Left renal cortex interstitium (tissue), 4 donors: ENCODE data around the gene FNBP1. TPM values are rescaled to one million over a fixed set of nuclear protein-coding genes. Genes with fewer than 3 reads are reported as not detected.
"Not testable (repeated sequence)": the region's sequence is repeated elsewhere in the genome, so short reads cannot be mapped to it uniquely, and the experiment has no call there.

ENCODE experiments used
- DNase-seq, 4 donors: peaks; one replicate each; pipeline ENCODE4 v3.0.0-alpha.2; 2013; ENCODE audit warnings: low read depth in 4 of 4, low spot score in 2 of 4, missing footprints in 1 of 4
- polyA plus RNA-seq, 4 donors: library from polyadenylated mRNA; unstranded; fragments of 120-200 nt; gene quantifications; one replicate each; pipeline ENCODE4 v1.2.1, GENCODE V29; 2013; ENCODE audit not compliant: insufficient read length in 4 of 4

FNBP1 gene
- polyA plus RNA-seq, 4 donors: 37.8 to 51.8 (median 46.6) TPM

DNA sequence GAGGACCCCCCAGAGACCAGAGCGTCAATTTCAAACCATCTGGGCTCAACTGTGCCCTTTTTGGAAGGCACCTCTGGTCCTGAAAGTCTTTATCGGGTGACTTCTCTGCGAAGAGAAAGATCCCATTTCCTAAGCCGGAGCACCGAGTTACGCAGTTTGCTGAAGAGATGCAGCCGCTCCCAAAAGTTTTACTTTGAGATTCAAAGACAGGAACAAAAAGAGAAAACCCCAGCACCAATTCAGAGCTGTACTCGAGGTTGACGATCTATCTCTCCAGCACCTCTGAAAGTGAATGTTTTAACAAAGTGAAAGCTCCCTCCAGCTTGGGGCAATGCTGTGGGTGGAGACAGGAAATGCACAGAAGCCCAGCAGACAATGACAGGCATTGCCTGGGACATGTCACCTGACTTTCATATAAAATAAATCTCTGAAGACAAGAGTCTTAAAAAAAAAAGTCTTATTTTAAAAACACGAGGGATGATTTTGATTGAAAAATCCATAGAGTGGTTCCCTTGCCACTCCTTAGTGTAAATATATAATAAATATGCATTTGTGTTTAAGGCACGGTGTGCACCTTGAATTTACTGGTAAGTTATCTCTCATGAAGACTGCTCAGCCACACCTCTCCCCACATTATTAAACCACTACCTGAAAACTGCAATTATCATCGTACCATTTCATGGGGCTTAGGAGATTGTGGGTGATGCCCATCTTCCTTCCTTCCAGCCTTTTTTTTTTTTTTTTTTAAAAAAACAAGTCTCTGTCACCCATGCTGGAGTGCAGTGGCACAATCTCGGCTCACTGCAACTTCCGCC, 79.9 kb downstream of the FNBP1 start:
- DNase-seq: peak in 1 of 4 donors; percentile 40

DNA sequence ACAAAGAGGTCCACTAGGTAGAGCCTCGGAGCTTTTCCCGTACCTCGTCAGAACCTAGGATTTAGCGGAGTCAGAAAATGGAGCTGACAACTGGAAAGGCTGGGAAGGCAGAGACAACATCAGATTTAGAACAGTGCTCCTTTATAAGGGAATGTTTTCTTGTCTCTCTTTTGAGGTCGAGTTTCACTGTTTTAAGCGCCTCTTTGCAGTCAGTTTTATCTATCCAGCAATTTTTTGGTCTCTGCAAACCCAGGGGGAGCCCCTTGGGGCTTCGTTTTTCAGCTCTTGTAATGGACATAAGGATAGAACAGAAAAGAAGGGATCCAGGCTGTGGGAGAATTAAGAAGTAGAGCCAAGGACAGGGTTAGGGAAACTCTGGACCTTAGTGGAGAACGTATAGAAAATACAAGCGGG, 80.5 kb downstream of the FNBP1 start:
- no peak for DNase-seq

DNA sequence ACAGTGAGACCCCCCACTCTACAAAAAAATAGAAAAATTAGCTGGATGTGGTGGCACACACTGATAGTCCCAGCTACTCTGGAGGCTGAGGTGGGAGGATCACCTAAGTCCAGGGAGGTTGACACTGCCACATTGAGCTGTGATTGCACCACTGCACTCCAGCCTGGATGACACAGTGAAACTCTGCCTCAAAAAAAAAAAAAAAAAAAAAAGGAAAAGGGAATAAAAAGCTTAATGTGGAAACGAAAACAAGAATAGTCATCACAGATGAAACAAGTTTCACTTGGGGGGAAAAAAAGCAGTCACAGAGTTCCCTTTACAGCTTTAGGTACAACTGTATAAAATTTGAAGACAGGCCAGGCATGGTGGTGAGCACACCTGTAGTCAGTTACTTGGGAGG, 84.2 kb downstream of the FNBP1 start:
- no peak for DNase-seq

DNA sequence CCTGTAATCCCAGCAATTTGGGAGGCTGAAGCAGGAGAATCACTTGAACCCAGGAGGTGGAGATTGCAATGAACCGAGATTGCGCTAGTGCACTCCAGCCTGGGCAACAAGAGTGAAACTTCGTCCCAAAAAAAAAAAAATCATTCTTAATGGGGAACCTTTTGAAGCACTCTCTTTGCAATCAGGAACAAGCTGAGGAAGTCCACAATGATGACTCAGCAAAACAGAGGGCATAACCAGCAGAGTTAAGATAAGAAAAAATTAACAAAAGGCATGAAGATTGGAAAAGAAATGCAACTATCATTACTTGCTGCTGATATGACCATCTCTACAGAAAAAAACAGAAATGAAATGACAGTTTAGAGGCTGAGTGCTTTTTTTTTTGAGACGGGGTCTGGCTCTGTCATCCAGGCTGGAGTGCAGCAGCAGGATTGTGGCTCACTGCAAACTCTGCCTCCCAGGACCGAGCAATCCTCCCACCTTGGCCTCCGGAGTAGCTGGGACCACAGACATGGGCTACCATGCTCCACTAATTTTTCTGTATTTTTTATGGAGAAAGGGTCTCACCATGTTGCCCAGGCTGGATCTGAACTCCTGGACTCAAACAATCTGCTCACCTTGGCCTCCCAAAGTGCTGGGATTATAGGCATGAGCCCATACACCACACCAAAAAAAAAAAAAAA, 88.0 kb downstream of the FNBP1 start:
- DNase-seq: no peak

DNA sequence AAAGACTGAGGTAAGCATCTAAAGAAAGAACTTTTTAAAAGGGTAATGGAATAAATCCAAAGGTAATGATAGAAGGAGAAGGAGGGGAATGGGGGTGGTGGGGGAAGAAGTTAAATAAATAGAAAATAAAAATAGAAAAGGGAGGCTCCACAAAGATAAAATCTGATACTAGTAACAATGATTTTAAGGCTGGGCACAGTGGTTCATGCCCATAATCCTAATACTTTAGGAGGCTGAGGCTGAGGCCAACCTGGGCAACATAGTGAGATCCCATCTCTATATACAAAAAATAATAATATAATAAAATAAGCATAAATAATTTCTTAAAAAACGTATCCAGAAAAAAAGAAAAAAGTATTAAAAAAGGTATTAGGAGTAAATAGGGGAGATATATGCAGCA, 89.3 kb downstream of the FNBP1 start:
- no peak for DNase-seq

DNA sequence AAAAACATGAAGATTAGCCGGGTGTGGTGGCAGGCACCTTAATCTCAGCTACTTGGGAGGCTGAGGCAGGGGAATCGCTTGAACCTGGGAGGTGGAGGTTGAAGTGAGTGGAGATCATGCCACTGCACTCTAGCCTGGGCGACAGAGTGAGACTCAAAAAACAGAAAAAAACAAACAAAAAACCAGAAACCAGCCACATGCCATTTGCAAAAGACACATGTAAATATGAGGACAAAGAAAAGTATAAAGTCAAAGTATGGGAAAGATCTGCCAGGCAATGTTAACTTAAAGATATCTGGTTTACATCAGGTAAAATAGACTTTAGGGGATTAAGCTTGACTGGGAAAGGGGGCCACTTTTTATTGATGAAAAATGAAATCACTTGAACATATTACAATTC, 90.7 kb downstream of the FNBP1 start:
- no peak for DNase-seq

DNA sequence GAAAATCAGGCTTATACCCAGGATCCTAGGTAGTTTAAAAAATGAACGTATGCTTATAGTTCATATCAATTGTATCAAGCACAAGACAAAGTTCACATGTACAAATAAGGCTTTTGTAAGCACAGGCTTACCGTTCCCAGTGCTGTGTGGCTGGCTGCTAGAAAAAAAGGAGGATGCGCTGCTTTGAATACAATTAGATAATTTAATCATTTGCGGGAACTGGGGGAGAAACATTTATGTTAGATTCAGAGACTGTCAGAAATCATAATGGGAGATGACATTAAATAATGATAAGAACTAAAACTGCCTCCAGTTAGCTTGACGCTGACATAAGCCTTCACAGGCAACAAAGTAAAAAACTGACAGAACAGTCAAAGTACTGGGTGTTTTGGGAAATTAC, 93.2 kb downstream of the FNBP1 start:
- DNase-seq: no peak

DNA sequence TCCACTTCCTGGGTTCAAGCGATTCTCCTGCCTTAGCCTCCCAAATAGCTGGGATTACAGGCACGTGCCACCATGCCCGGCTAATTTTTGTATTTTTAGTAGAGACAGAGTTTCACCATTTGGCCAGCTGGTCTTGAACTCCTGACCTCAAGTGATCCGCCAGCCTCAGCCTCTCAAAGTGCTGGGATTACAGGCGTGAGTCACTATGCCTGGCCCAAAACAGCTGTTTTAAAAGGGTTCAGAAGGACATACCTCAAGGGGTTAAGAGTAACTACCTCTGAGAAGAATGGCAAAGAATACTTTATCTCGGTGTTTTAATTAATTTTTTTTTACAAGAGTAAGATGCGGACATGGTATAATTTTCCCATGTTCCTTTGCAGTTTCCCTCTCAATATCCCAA, 94.4 kb downstream of the FNBP1 start:
- DNase-seq: not testable (repeated sequence)

DNA sequence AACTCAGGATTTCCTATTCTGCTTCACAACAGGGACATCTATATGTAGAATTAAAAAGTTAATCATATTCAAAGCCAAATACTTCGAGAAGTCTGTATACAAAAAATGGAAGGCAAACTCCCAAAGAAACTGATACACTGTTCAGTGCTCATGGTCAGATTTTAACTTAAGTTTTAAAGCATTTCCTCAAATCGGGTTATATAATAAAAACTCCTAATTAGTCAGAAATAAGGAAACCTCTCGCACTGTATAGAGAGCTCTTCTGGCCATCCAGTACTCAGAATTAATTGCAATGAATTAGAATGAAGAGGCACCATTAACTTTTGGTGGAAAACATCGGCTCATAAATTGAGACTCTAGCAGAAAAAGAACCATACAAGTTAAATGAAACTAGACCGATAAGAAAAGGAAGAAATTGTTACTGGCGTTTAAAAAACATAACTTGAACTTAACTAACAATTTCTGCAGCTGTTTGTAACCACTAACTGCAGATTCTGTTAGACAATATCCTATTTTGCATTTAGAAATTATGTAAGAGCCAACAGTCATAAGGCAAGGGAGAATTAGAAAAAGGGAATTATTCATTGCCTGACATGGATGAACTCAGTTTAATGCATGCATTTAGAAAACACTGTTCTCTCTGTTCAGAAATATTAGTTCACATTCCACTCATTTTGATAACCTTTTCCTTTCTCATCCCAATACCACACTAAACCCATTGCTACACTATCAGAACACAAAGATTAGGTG, 96.6 kb downstream of the FNBP1 start:
- DNase-seq: no peak

DNA sequence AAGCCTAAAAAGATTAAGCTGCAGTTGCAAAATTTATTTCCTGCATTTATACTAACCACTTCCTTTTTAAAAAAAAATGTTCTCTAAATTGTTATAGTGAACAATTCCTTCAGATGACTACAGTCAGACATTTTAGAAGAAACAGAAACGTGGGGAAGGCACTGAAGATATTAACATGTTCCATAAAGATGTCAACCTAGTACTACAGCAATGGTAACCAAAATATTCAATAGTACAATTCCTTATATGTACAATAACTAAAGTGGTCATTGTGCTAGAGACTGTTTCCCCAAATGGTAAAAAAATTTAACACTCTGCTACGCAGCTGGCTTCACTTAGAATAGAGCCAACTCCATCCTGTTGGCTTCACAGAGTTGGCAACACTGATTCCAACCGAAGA, 97.7 kb downstream of the FNBP1 start:
- no peak for DNase-seq

DNA sequence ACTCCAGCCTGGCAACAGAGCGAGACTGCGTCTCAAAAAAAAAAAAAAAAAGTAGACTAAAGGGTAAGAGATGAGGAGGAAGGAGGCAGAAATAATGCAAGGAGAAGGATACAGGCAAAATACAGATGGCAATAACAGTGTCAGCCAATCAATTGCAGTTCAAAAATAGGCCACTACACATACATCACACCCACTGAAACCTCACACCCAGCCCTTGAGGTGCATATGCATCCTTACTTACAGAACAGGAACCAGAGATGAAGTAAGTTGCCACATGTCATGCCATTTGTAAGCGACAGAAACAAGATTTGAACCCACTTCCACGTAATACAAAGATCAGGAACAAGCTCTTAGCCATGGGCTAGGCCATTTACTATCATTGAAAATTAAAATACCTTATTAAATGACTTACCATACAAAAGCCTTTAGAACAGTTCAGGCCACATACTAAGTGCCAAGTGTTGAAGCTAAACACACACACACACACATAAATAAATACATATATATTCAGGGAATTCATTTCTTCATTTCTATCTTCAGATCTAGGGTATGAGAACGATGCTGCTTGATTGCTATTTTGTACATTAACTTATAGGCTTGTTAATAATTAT, 98.4 kb downstream of the FNBP1 start:
- no peak for DNase-seq

DNA sequence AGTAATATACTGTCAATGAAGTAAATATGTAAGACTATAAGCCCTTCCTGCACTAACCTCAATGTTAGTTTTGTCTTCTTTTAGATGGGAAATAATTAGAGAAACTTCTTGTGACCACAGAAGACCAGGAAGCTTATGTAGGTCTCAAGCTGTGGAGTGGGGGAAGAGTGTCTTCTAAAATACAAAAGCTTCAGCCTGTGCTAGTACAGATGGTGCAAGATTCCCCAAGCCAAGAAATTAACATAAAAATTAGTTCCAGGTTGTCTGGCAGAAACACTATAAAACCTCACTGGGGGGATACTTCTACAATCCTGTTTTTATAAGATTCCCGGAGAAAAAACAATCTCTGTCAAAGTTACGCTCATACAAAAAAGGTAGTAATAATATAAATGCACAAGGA, 103.6 kb downstream of the FNBP1 start:
- DNase-seq: no peak

DNA sequence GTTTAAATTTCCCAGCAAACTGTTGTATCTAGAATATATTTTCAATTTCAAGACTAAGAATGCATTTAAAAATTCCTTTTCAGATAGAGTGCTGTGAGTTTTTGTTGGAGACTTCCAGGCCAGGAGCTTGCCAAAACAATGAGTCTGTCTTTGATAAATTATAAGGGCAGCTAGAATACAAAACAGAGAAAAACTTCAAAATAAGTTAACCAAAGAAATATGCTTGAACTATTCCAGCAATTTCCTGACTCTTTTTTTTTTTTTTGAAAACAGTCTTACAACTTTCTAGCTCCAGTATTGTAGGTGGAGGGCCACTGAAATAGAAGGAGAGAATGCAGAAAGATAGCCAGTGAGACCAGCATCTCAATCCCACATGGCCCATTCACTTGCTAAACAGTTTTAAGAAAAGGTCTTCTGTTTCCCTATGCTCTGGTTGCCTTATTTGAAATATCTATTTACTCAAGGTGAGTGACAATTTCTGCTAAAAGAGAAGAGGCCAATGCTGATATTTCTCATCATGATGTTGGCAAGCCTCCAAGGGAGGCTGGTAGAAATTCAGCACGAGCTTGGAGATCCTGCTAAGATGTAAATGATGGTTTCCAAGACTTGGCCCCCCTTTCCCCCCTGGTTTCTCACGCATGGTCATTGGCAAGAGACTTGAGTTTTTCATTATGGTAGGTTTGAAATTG, 104.6 kb downstream of the FNBP1 start:
- no peak for DNase-seq

DNA sequence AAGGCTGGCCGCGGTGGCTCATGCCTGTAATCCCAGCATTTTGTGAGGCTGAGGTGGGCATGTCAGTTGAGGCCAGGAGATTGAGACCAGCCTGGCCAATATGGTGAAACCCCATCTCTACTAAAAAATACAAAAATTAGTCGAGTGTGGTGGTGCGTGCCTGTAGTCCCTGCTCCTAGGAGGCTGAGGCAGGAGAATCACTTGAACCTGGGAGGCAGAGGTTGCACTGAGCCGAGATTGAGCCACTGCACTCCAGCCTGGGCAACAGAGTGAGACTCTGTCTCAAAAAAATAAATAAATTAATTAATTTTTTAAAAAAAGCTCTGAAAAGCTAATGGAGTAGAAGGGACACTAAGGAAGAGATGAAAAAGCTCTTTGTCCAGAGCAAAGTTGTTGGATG, 105.1 kb downstream of the FNBP1 start:
- DNase-seq: not testable (repeated sequence)

DNA sequence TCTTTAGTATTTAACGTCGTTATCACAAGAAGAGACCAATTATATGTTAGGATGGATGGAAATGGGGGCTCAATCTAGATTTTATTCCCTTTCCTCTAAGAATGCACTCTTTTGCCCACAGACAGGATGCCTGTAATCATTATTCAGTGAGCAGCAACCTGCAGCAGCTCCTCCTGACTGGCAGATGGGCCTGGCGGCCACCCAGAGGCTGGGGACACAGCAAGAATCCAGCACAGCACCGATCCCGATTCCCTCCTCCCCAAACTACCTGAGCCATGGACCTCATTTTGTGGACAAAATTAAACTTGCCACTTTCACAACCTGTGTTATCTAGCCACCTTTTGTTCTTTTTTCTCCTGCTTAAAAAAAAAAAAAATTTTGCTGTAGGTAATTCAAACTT, 106.8 kb downstream of the FNBP1 start:
- no peak for DNase-seq

DNA sequence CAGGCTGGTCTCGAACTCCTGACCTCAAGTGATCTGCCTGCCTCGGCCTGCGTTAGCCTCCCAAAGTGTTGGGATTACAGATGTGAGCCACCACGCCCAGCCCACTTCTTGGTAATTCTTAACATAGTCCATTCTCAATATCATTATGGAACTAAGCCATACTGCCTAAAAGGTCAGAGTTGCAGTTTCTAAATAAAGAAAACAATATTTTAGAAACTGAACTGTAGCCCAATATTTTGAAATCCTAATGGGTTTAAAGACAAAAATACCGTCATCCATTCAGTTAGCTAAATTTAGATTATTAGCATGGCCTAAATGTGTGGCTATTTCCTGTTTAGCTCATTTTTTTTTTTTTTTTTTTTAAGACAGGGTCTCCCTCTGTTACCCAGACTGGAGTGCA, 108.2 kb downstream of the FNBP1 start:
- no peak for DNase-seq

DNA sequence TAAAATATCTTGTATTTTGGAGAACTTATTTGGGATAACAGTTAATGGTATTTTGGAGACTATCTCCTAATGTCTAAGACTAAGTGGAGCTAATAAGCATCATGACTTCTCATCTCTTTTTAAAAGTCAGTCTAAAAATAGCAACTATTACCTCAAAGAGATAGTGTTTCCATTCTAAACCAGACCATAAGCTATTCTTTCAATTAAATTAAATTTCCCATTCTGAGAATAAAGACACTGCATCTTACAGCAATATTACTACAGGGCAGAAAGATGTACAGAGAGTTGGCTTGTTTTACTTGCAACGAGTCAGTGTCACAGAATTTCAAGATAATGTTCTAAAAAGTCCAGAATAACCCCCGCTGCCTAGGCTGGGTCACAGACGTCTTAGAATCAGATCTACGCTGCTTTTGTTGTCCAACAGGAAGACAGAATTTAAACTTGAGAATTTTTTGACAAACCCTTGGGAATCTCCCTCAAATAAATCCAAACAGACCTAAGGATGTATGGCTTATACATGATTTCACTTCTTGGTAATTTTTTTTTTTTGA, 108.9 kb downstream of the FNBP1 start:
- no peak for DNase-seq

DNA sequence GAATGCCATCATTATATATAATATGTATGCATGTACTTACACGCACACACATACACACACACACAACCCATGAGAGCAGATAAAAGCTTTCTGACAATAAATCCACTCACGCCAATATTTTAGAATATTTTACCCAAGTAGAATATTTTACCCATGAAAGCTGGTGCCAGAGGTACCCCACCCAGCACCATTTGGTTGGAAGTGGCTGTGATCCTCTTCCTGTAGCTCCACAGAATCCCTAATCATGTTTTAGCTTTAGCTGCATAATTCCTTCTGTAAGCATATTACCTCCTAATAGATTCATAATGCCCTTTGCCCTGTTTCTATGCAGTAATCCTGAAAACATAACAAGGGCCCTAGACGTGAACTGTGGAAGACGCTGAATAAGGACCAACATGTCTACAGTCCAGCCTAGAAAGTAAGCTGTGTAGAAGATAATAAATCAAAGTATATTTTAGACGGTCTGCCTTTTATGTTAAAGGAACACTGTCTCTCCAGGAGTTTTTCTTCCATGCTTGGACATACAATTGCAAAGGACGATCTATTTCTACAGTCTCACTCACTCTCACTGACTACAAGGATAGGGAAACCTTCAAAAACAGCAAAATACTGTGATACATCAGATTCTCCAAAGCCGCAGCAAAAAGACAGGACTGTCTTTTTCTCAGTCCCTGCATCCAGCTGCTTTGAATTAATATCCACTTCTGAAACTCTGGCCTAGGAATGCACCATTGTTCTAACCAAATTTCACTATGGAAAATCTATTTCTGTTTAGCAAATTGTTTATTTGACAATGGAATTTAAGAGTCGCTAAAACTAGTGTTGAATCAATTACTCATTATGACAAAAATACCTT, 109.6 kb downstream of the FNBP1 start:
- DNase-seq: no peak
